Stromal cell of bone marrow (primary cell): Measurements from ENCODE around the gene DYTN.
A peak's percentile ranks its signal among the peaks of the same experiment; 100 is the strongest.
"Not testable (repeated sequence)": the region's sequence is repeated elsewhere in the genome, so short reads cannot be mapped to it uniquely, and the experiment has no call there.

Experiments
- DNase-seq: peaks from one replicate; pipeline ENCODE4 v3.0.0-alpha.2; 2012; ENCODE audit warnings: low read depth

DYTN gene, protein sequence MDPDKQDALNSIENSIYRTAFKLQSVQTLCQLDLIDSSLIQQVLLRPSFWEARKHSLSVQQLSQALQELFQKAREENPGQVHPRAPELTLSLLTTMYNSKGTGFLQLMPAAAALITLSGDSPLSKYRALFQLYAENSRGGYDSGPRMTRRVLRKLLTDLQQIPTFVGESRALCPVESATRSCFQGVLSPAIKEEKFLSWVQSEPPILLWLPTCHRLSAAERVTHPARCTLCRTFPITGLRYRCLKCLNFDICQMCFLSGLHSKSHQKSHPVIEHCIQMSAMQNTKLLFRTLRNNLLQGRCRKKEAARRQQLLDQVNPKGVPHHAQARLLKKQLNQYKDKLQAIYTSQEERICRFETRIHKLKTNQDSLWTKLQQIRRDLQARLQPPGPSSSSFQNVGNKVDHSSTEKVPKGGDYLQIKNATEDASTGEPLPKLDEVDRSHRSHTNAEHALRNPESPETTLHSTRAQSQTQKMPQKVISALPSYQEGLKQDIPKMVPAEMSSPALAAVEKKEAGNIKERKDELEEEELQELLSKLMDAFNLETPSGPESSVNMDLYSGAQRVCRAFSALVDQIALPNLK

DNA sequence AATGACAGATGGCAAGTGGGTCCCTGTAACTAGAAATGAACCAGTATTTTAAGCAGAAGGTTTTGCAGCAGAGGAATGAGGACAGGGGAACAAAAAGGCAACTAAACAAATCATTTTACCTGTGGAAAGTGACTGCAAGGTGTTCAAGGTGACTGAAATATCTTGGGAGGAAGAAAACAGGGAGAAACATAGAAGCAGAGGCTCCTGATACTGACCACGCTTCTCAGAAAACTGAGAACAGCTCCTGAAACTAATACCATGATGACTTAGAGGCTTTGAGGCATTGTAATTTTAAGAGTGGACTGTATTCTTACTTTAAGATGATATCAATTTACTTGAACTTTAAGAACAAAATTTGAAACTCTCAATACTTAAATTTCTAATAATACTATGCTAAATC, at the start of gene DYTN:
Gene DYTN, minus strand, starts transcription at position 101 of the 400 bp plus-strand sequence. CDS start 117 bp downstream, outside the sequence.
- no peak for DNase-seq

DNA sequence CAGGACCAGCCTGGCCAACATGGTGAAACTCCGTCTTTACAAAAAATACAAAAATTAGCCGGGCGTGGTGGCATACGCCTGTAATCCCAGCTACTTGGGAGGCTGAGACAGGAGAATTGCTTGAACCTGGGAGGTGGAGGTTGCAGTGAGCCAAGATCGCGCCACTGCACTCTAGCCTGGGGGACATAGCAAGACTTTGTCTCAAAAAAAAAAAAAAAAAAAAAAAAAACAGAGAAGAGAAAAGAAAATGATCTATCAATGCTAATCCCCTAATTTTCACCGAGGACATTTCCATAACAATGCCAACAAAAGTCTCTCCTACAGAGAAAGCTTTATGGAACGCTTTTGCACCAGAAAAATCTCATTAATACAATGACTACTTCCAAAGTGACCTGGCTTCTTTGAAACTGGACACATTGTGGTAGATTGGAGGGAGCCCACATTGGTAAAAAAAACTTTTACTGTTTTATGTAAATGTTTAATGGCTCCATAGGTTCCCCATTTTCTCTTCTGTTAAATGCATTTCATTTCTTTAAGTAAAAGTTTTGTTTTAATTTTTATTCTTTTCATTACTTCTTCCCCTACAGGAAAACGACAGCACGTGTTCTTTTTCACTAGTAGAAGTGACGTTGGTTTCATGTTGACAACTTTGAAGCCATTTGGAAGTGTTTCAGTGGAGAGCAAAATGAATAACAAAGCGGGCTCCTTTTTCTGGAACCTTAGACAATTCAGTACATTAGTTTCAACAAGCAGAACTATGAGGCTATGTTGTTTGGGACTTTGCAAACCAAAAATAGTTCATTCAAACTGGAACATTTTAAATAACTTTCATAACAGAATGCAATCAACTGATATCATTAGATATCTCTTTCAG, 48.1 kb upstream of the DYTN start:
- no peak for DNase-seq

DNA sequence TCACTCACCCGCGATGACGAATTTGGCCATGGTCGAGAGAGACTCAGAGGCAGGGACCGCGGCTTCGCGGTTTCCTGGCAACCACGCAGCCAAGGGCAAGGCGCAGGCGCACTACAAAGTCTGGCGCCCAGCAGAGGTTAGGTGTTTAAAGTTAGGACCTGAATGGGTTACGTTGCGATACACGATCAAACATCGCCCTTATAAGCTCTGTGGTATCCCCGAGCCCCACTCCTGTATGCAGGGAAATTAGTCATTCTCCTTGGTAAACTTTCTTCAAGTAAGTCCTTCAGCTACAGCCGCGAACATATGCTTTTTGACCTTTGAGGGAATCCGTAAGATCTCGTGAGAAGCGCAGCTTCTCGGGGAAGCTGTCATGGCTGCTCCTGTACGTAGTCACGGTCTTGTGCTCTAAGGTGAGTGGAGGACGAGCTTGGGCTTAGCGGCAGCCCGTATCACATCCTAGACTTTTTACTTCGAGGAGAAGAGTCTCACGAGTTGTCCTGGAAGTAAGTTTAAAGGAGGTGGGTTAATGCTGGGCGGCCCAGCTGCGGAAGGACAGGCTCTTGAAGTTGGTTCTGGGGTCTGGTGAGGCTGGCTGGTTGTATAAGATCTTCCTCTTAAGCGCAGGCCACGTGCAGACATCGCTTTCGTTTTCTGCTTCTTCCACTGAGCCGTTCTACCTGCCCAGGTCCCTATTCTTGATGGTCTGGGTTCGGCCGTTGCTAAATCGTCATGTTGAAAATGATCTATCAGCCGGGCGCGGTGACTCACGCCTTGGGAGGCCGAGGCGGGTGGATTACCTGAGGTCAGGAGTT, 47.3 kb upstream of the DYTN start, which contains the start of the genes FASTKD2 and MDH1B:
Gene FASTKD2, plus strand, starts transcription at position 365 of the 815 bp plus-strand sequence. CDS start 1,088 bp downstream, outside the sequence.
Gene MDH1B, minus strand, starts transcription at position 87 of the 815 bp plus-strand sequence. Its CDS starts 57 bp downstream, at position 30.
- DNase-seq: peak; percentile 94

DNA sequence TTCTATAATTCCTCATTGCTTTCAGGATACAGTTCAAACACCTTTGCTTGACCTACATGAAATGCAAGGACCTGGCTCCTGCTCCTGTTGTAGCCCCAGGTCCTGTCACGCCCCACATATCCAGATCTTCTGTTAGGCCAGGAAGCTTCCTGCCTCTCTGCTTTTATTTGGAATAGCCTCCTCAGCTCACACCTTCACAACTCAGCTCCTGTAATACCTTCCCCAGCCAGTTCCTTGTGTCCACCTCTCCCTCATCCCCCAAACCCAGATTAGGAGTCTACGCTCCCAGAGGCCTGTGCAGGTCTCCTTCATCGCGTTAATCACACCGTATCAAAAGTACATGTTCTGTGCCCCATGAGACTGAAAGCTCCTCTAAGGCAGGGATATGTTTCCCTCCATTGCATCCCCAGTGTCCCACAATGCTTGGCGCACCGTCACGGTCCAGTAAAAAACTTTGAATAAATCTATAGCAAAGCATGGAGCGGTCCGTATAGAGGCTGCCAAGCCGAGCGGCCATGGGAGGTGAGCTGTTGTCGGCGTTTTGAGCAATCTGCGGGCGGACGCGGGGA, 46.6 kb upstream of the DYTN start:
- DNase-seq: no peak

DNA sequence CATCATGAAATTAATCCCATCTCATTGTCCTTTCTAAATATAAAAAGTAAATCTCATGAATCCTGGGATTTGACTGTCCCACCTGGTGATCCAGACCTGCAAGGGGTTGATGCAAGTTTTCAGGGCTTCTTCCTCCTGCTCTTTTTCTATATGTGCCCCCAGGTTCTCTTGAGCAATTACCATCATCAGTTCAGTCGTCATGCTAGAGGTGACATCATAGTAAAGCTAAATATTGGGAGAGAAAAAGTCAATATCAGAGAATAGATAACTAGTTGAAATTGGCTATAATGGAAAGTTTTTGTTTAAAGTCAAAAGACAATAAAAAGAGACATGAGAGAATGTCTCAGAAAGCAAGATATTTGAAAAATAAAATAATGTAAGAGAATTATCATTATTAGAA, 38.6 kb upstream of the DYTN start:
- DNase-seq: no peak

DNA sequence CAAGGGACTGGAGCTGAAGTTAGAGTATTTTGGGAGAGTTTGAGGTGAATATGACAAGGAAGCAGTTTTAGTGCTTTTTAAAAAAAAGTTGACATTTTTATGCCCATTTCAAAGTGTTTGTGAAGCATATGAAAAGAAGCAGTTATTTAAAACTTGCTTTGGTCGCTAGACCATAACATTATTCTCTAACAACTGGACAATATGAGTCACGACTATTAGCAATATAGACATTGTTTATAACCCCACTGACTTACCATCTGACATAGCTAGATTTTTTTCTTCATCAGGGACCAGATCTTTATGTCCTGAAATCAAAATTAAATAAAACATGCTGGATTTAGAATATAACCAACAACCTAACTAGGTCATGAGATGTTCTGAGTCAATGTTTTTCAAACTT, 22.6 kb upstream of the DYTN start:
- DNase-seq: no peak

DNA sequence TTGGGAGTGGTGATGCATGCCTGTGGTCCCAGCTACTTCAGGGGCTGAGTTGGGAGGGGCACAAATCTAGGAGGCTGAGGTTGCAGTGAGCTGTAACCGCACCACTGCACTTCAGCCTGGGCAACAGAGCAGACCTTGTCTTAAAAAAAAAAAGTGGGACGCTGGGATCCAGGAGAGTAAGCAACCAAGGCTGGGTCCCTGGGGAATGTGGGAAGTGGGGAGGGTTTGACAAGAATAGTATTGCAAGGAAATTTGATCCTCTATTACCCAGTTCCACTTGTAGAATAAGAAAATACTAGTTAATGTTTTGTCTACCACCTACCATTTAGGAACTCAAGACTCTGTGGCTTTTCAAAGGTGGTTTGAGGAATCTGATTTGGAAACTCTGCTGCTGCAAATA, 21.1 kb upstream of the DYTN start:
- no peak for DNase-seq

DNA sequence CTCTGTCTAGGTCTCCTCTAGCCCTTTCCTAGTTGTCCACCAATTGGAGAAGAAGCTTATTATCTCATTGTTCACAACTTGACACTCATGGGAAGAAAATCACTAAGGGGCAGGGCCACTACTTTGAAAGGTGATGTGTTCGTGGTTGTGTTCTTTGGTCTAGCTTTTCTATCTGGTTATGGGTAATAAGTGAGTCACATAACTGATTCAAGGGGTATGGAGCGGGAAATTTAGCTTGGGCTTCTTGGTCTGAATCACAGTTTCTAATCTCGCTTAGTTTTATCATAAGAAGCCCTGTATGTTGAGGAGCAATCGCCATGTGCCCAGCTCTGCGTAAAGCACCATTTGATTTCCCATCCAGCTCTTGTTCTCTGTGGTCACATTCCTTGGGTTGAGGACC, 18.7 kb upstream of the DYTN start:
- no peak for DNase-seq

DNA sequence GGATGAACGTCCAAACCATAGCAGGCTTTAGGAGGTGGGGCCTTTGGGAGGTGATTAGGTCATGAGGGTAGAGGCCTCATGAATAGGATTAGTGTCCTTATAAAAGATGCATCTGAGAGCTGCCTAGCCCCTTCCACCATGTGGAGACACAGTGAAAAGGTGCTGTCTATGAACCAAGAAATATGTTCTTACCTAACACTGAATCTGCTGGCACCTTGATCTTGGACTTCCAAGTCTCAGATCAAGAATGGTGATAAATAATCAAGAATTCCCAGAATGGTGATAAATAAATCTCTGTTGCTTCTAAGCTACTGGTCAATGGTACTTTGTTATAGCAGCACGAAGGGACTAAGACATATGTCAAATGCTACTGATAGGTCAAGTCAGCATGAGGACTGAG, 15.1 kb upstream of the DYTN start:
- DNase-seq: no peak

DNA sequence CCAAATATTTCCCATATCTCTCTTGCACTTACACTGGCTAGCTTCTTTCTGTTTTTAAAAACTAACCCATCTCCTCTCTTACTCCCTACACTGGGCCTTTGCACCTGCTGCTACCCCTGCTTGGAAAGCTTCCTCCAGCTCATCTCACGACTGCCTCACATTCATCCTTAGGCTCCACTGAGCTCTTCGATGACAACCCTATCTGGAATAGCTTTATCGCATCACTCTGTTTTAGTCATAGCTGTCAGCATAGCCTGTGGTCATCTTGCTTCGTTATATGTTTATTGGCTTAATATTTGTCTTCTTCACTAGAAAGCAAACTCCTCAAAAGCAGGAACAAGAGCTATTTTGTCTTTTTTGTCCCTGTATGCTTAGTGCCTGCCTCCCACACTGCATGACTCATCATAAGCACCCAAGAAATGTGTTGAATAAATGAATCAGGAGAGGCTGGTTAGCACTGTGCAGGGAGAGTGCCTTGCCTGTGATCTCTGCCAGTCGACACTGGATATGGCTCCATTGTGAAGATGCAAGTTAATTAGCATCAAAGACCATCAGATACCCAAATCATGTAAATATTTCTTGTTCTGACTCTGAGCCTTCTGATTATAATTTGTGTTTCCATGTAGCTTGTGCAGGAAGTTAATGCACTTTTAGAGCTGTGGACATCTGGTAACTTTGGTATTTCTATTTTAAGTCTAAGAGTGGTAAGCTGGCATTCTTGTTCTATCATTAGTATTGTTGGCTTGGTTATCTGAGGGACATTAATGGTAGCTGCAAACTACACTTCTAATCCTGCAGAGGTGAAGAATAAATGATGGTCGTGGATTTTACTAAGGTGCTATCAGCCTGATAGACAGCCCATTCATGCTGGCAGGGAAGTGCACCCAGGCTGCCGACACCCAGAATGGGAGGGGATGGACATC, 10.3 kb upstream of the DYTN start:
- DNase-seq: peak; percentile 8

DNA sequence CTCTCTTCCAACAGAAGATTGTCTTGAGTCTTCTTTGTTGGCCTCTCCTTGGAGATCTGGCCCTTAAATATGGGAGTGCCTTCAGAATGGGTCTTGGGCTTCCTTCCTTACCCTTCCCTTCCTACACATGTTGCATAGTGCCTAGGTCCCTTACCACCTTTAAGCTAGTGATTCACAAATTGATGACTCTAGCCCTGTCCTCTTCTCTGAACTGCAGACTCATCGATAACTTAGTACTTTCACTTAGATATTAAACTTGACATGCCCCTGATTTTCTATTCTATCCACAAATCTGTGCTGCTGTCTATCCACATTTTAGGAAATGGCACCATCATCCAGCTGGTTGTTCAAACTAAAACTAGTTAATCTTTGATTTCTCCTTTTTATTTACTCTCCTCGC, 9.1 kb upstream of the DYTN start:
- no peak for DNase-seq

DNA sequence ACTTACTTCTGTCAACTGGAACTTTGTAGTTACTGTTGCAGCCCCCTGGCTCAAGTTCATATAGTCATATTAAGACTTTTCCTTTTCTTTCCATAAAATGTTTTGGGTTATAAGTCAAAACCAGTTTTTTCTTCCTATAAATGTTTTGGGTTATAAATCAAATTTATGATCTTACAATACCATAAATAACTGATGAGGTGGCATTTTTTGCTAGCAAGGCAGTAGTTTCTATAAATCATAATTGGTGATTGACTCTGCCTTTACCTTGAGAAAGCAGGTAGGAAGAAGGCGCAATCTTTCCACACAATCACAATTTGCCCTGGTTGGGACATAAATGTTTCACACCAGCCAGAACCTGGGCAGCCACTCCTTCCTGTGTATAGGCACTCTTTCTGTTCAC, 5.1 kb upstream of the DYTN start:
- DNase-seq: no peak

DNA sequence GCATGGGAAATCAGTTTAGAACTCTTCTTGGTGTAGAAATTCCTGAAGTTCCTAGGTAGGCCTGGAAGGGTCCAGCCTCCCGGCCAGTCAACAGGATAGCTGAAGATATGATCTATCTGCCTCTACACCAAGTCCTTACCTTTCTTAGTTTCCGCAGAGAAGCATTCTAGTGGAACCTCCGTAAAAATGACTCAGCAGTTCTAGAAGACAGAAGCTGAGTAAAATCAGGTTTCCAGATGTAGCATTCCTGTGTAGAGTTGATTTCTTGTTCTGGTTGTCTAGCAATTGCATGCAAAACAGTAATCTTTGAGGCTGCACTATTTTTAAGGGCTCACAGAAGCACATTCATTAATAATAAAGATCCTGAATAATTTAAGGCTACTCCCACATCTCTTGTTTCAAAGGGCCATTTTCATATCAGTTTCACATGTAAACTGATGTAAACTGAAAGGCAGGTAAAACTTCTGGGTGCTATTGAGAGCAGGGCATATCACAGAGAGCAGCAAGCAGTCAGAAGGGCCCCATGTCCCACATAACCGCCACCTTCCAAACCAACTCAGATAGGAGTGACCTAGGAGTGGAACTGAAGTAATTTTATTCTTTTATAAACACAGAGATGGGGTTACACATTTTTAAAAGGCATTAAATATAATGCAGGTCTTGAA, 3.2 kb upstream of the DYTN start:
- DNase-seq: no peak

DNA sequence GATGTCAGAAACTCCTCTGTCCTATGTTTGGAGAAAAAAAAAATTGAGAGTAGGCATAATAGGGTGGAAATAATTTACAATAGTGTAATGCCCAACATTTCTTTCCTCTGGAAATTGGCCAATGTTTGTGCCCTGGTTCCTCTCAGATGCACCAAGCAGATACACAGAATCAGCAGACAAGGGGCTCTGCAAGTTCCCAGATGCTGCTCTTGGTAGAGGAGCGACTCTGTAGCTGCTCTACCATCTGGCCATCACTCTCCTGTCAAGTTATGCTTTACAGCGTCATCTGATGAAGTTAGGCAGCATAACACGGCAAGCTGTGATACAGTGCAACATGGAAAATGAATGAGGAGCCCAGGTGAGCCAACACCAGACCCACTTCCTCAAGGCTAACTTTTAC, 1.6 kb downstream of the DYTN start:
- no peak for DNase-seq

DNA sequence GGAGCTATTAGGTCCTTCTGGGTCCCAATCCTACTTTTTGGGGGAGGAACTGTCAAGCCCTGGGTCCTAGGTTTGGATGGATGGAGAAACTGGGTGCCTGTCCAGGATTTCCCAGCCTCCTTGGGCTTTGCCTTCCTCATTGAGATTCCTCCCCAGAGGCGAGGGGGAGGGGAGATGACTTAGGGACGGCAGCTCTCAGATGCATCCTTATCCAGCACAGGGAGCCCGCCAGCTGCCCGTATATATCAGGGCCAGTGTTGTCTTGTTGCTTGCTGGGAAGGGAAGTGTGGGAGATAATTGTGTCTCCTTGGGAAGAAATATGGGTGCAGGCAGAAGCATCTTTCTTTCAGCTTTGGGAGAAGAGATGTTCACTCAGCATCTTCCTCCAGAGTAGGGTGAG, 3.0 kb downstream of the DYTN start:
- DNase-seq: not testable (repeated sequence)

DNA sequence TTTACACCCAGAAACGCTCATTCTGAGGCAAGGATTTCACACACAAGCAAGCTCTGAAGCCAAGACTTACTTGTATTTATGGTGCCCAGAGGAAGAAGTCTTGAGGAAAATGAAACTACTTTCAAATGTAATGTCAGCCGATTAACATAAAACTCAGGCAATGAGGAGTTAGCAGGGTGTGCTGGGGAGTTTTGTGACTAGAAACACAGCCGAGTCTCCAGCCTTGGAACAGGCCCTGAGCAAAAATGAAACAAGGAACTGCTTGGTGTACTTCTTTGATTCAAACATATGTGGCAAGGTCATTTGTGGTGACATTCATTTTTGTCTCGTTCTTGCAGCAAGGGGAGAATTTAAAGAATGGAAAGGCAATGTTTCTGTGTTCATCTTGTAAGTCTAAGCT, 4.5 kb downstream of the DYTN start:
- DNase-seq: no peak

DNA sequence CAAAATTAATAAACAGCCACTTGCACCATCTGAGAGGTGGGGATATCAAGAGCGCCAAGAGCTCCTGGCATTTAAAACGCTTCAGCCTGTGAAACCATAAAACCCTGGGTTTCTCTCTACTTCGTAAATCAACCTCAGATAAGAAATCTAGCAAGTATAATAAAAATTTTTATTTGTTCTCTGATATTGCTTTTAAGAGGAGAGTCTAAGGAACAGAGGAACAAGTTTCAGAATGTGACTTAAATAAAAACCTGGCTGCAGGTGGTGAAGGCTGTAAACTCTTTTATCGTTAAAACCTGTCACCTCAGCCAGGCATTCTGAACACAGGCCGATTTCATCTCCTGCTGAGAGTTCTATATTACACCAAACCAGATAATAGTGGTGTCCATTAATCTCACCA, 9.9 kb downstream of the DYTN start:
- no peak for DNase-seq

DNA sequence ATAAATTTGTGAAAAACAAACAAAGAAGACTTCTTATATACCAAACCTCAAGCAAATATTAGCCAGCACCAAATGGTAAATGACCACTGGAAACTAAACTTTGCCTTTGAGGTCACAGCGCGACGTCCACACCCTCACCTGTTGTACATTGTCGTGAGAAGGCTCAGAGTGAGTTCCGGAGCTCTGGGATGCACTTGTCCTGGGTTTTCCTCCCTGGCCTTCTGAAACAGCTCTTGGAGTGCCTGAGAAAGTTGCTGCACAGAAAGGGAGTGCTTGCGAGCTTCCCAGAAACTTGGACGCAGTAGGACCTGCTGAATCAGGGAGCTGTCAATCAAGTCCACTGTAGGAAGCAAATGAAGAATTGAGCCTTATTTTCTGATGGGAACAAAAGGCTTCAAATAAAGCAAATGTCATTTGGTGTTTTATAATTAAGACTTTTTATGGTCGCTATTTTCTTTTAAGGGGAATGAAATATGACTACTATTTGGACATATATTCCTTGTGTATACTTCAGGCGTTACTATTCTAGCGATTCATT, 11.0 kb downstream of the DYTN start:
- no peak for DNase-seq

DNA sequence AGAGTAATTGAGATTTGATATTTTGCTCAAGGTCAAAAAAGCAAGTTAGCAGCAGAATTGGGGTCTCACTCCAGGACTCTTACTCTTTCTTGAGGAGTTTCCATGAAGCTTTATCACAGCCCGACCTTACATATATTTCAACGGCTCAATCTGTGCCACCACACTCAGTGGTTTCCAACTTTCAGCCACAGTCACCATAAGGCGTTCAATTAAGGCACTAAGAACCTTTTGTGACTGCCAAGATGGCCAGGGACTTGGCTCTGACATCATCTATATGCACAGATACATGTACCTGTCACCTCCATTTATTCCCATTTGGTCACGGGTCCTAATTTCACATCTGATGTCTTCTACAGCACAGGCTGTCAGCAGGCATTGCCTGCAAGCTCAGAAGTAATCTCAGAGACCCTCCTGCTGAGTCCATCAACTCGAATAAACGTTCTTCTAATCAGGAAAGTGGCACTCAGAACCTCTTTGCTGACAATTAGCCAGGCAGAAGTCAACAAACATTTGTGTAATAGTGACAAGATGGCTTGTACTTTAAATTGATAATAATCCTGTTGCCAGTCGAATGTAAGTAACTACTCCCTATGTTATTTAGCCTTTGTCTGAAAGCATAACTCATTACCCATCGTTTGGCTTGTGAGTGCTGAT, 16.1 kb downstream of the DYTN start:
- no peak for DNase-seq
